Measurements from ENCODE around the gene MCFD2.

DNA sequence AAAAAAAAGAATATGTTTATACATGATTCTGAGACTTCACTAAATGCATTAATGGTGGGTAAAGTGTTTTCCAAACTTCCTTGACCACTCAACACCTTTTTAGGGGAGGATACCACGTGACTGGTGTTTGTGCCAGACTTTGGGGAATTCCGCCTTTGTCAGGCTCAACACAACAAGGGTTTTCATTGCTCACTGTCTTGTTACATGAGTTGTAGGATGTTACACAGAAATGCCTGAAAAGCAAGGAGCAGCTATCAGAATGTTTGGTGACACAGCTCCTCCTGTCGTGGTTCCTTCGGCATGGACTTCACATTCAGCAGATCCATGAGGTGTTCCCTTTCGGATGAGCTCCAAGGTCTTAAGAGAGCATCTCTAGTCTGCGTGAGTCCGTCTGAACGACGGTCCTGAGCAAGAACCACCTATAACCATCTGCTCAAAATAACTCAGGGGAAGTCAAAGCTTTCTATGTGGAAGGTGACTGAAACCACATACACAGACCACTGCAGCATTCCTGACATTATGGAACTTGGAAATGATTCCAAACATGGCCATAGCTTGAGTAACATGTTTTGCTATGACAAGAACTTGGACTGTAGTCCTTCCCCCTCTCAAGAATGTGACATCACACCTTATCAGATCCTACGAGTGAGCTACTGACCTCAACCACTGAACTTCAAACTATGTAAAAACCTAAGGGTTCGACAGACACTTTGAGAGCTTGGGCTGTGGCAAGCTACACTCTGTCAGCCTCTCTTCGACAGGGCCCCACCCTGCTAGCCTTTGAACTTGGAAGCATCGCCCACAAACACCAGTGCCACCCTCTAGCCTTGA lies 57.5 kb downstream of the MCFD2 start:
- TF ChIP-seq, protein P1, sequence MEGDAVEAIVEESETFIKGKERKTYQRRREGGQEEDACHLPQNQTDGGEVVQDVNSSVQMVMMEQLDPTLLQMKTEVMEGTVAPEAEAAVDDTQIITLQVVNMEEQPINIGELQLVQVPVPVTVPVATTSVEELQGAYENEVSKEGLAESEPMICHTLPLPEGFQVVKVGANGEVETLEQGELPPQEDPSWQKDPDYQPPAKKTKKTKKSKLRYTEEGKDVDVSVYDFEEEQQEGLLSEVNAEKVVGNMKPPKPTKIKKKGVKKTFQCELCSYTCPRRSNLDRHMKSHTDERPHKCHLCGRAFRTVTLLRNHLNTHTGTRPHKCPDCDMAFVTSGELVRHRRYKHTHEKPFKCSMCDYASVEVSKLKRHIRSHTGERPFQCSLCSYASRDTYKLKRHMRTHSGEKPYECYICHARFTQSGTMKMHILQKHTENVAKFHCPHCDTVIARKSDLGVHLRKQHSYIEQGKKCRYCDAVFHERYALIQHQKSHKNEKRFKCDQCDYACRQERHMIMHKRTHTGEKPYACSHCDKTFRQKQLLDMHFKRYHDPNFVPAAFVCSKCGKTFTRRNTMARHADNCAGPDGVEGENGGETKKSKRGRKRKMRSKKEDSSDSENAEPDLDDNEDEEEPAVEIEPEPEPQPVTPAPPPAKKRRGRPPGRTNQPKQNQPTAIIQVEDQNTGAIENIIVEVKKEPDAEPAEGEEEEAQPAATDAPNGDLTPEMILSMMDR (IDR thresholded peaks at IDR 0.05), result no peak
- TF ChIP-seq TCF7L2 (IDR thresholded peaks at IDR 0.05; ENCODE audit: low read depth, low read length), result no peak
- TF ChIP-seq POLR2AphosphoS5 (IDR thresholded peaks at IDR 0.05; ENCODE audit: low read depth, low read length), result no peak
- TF ChIP-seq REST (IDR thresholded peaks at IDR 0.05; ENCODE audit: insufficient read depth in 1 of 2, low read depth in 2 of 2, low read length in 1 of 2), result no peak
- TF ChIP-seq SIN3A (IDR thresholded peaks at IDR 0.05; ENCODE audit: borderline replicate concordance, insufficient read depth, low read depth, low read length), result no peak
